ENCODE measurements around the gene MYADM. TPM values are rescaled to one million over a fixed set of nuclear protein-coding genes. Genes with fewer than 3 reads are reported as not detected.

The MYADM gene
- total and polyA plus RNA-seq, 12 donors: 53.7 to 265 (median 127) TPM

- 3 to 7% methylated on average over 18 of the region's 18 CpGs for WGBS, 2 donors
- DNase-seq (no peak), ATAC-seq (no peak)
- TF ChIP-seq CTCF (IDR thresholded peaks at IDR 0.05): no peak
- Histone ChIP-seq H3K9me3 (no peaks in the 10 kb centered on the region), H3K4me3 (peak overlapping the region in 9 of 10 donors; percentile 22 to 54 (median 45)), H3K27me3 (peaks cover 15 to 68% (median 65%) of the 10 kb centered on the region in 7 donors), H3K27ac (no peak overlapping the region), H3K4me1 (peaks cover 5 to 34% (median 21%) of the 10 kb centered on the region in 9 donors), H3K36me3 (no peaks in the 10 kb centered on the region)
- intact Hi-C loops (cut with DNase I): loop anchor here in 2 of 10 donors (5.0 kb wide), 1 partner anchor 40 kb away; no protein-coding TSS in a partner anchor
Measured at GRCh38 chr19:53882391-53883050, 14.8 kb downstream of the MYADM start.

- intact Hi-C loops (cut with DNase I): loop anchor here in 2 of 10 donors (5.0 kb wide), 1 partner anchor 41 kb away; no protein-coding TSS in a partner anchor
- ATAC-seq (no peak), DNase-seq (no peak)
- TF ChIP-seq CTCF (IDR thresholded peaks at IDR 0.05): no peak
- H3K27ac ChIP-seq: no peak overlapping the region
- H3K9me3 ChIP-seq: no peaks in the 10 kb centered on the region
- no peak overlapping the region for H3K4me3 ChIP-seq
- H3K36me3 ChIP-seq: no peaks in the 10 kb centered on the region
- H3K27me3 ChIP-seq: peaks cover 15 to 68% (median 65%) of the 10 kb centered on the region in 7 donors
- WGBS, 2 donors: 4% methylated on average over 17 to 19 of the region's 19 CpGs
- H3K4me1 ChIP-seq: peaks cover 5 to 29% (median 21%) of the 10 kb centered on the region in 9 donors
Measured at GRCh38 chr19:53883231-53883661, 15.6 kb downstream of the MYADM start.

GRCh38 chr19:53883741-53884140 lies 16.1 kb downstream of the MYADM start:
- H3K27me3 ChIP-seq: peaks cover 15 to 68% (median 65%) of the 10 kb centered on the region in 7 donors
- intact Hi-C loops (cut with DNase I): loop anchor here in 2 of 10 donors (5.0 kb wide), 1 partner anchor 41 kb away; no protein-coding TSS in a partner anchor
- no peak for ATAC-seq

GRCh38 chr19:53884256-53884655 lies 16.6 kb downstream of the MYADM start:
- DNase-seq (no peak), ATAC-seq (no peak)
- no peak overlapping the region for H3K27ac ChIP-seq
- WGBS, 2 donors: 24 to 25% methylated on average over 12 of the region's 12 CpGs
- no peak for TF ChIP-seq CTCF (IDR thresholded peaks at IDR 0.05)
- peaks cover 15 to 68% (median 65%) of the 10 kb centered on the region in 7 donors for H3K27me3 ChIP-seq
- no peaks in the 10 kb centered on the region for H3K9me3 ChIP-seq
- H3K36me3 ChIP-seq: no peaks in the 10 kb centered on the region
- no peak overlapping the region for H3K4me3 ChIP-seq
- H3K4me1 ChIP-seq: peaks cover 5 to 22% (median 19%) of the 10 kb centered on the region in 9 donors
- intact Hi-C loops (cut with DNase I): loop anchor here in 2 of 10 donors (5.0 kb wide), 1 partner anchor 42 kb away; no protein-coding TSS in a partner anchor

More at GRCh38 chr19:53883741-53884140, 16.1 kb downstream of the MYADM start:
- H3K36me3 ChIP-seq: no peaks in the 10 kb centered on the region
- no peaks in the 10 kb centered on the region for H3K9me3 ChIP-seq
- H3K4me3 ChIP-seq: no peak overlapping the region
- DNase-seq: no peak
- peaks cover 5 to 25% (median 21%) of the 10 kb centered on the region in 9 donors for H3K4me1 ChIP-seq
- 10 to 17% methylated on average over 11 of the region's 11 CpGs for WGBS, 2 donors
- TF ChIP-seq CTCF (IDR thresholded peaks at IDR 0.05): no peak
- H3K27ac ChIP-seq: no peak overlapping the region

Measured in heart right ventricle (tissue), 16 donors.